Left kidney (tissue), 2 donors: ENCODE measurements around the gene RYR3. TPM values are rescaled to one million over a fixed set of nuclear protein-coding genes. Genes with fewer than 3 reads are reported as not detected.

Experiments
- DNase-seq: peaks from one replicate; pipeline ENCODE4 v3.0.0-alpha.2; 2013
- polyA plus RNA-seq: library from polyadenylated mRNA; unstranded; fragments of 120-200 nt; gene quantifications from one replicate; pipeline ENCODE4 v1.2.1, GENCODE V29; 2013; ENCODE audit not compliant: insufficient read length

RYR3 gene
- polyA plus RNA-seq, 1 donor = 16.9 TPM

GRCh38 chr15:33382491-33382890 is 71.7 kb downstream of the RYR3 start:
- no peak for DNase-seq

GRCh38 chr15:33384307-33384706 is 73.5 kb downstream of the RYR3 start:
- no peak for DNase-seq

- DNase-seq = no peak
Observed at GRCh38 chr15:33392453-33392852, 81.7 kb downstream of the RYR3 start.

GRCh38 chr15:33393546-33393945 is 82.8 kb downstream of the RYR3 start:
- no peak for DNase-seq

GRCh38 chr15:33395321-33395720 is 84.6 kb downstream of the RYR3 start:
- no peak for DNase-seq

GRCh38 chr15:33395846-33396245 is 85.1 kb downstream of the RYR3 start:
- DNase-seq = no peak

GRCh38 chr15:33396475-33396874 is 85.7 kb downstream of the RYR3 start:
- DNase-seq = no peak

GRCh38 chr15:33398555-33398954 is 87.8 kb downstream of the RYR3 start:
- no peak for DNase-seq

GRCh38 chr15:33400941-33401340 is 90.2 kb downstream of the RYR3 start:
- no peak for DNase-seq

GRCh38 chr15:33402600-33402999 is 91.8 kb downstream of the RYR3 start:
- DNase-seq = no peak

GRCh38 chr15:33405096-33405495 is 94.3 kb downstream of the RYR3 start:
- DNase-seq = no peak

GRCh38 chr15:33411596-33412540 is 101.1 kb downstream of the RYR3 start:
- DNase-seq = no peak

- DNase-seq = no peak
Observed at GRCh38 chr15:33419701-33420100, 108.9 kb downstream of the RYR3 start.

GRCh38 chr15:33424025-33424424 is 113.3 kb downstream of the RYR3 start:
- DNase-seq = no peak

GRCh38 chr15:33425142-33425541 is 114.4 kb downstream of the RYR3 start:
- DNase-seq = no peak

- no peak for DNase-seq
Observed at GRCh38 chr15:33430577-33430976, 119.8 kb downstream of the RYR3 start.

GRCh38 chr15:33433821-33434220 is 123.1 kb downstream of the RYR3 start:
- no peak for DNase-seq

GRCh38 chr15:33438396-33438795 is 127.6 kb downstream of the RYR3 start:
- no peak for DNase-seq

- no peak for DNase-seq
Observed at GRCh38 chr15:33440900-33441299, 130.1 kb downstream of the RYR3 start.

GRCh38 chr15:33442449-33442848 is 131.7 kb downstream of the RYR3 start:
- no peak for DNase-seq

GRCh38 chr15:33443708-33444107 is 132.9 kb downstream of the RYR3 start:
- DNase-seq = no peak

- DNase-seq = no peak
Observed at GRCh38 chr15:33445984-33446383, 135.2 kb downstream of the RYR3 start.

GRCh38 chr15:33448151-33448550 is 137.4 kb downstream of the RYR3 start:
- no peak for DNase-seq

- no peak for DNase-seq
Observed at GRCh38 chr15:33448961-33449606, 138.3 kb downstream of the RYR3 start.
